SK-N-SH treated with all-trans-retinoic acid at 6 μM for 48 hours (cell line): ENCODE measurements around the gene TMEM151B.
A peak's percentile ranks its signal among the peaks of the same experiment; 100 is the strongest.

Source experiments
- ATAC-seq: fragments of 200-7000 bp; cut with Tn5 transposase; 3 replicates; pipeline ENCODE4 v1.9.1; 2020; ENCODE audit warnings: mild to moderate bottlenecking, moderate library complexity
- ARNTL ChIP-seq: fragments of 450-650 bp; formaldehyde crosslinking; IDR thresholded peaks from 2 replicates; pipeline ENCODE4 v1.5.0; 2020; ENCODE audit warnings: low read depth, mild to moderate bottlenecking, moderate library complexity, borderline replicate concordance
- BACH2 ChIP-seq: fragments of 250-450 bp; sonication (Bioruptor Pico); IDR thresholded peaks from 2 replicates; pipeline ENCODE4 v1.9.0; 2021; ENCODE audit warnings: mild to moderate bottlenecking, borderline replicate concordance
- CSDC2 ChIP-seq: fragments of 250-450 bp; sonication (Bioruptor Pico); IDR thresholded peaks from 2 replicates; pipeline ENCODE4 v1.5.0; 2020; ENCODE audit warnings: mild to moderate bottlenecking, moderate library complexity
- CSRNP3 ChIP-seq: fragments of 250-450 bp; sonication (Bioruptor Pico); IDR thresholded peaks from 2 replicates; pipeline ENCODE4 v1.5.1; 2021; ENCODE audit warnings: mild to moderate bottlenecking, moderate library complexity
- GLIS3 ChIP-seq: fragments of 250-450 bp; sonication (Bioruptor Pico); IDR thresholded peaks from 2 replicates; pipeline ENCODE4 v1.5.0; 2020; ENCODE audit warnings: mild to moderate bottlenecking, moderate library complexity
- ISL1 ChIP-seq: fragments of 250-450 bp; sonication (Bioruptor Pico); IDR thresholded peaks from 2 replicates; pipeline ENCODE4 v2.1.2; 2022; ENCODE audit warnings: mild to moderate bottlenecking, moderate library complexity
- OSR1 ChIP-seq: fragments of 250-450 bp; sonication (Bioruptor Pico); IDR thresholded peaks from 2 replicates; pipeline ENCODE4 v1.8.0; 2022; ENCODE audit warnings: moderate library complexity, mild to moderate bottlenecking, inconsistent platforms
- PATZ1 ChIP-seq: fragments of 250-450 bp; sonication (Bioruptor Pico); IDR thresholded peaks from 2 replicates; pipeline ENCODE4 v1.8.0; 2020; ENCODE audit warnings: mild to moderate bottlenecking, moderate library complexity, borderline replicate concordance
- POU6F1 ChIP-seq: fragments of 250-450 bp; sonication (Bioruptor Pico); IDR thresholded peaks from 2 replicates; pipeline ENCODE4 v1.8.0; 2021; ENCODE audit warnings: low read depth, mild to moderate bottlenecking, moderate library complexity, borderline replicate concordance
- PPARA ChIP-seq: fragments of 250-450 bp; sonication (Bioruptor Pico); IDR thresholded peaks from 2 replicates; pipeline ENCODE4 v1.5.0; 2020; ENCODE audit warnings: mild to moderate bottlenecking, borderline replicate concordance
- RARB ChIP-seq: fragments of 250-450 bp; sonication (Bioruptor Pico); IDR thresholded peaks from 2 replicates; pipeline ENCODE4 v1.8.0; 2021; ENCODE audit warnings: mild to moderate bottlenecking, moderate library complexity
- TCF4 ChIP-seq: fragments of 250-450 bp; sonication (Bioruptor Pico); IDR thresholded peaks from 2 replicates; pipeline ENCODE4 v1.8.0; 2021; ENCODE audit warnings: mild to moderate bottlenecking, moderate library complexity, borderline replicate concordance
- TOX ChIP-seq: fragments of 250-450 bp; sonication (Bioruptor Pico); IDR thresholded peaks from 2 replicates; pipeline ENCODE4 v1.8.0; 2021; ENCODE audit warnings: mild to moderate bottlenecking, moderate library complexity, borderline replicate concordance
- TSHZ2 ChIP-seq: fragments of 250-450 bp; sonication (Bioruptor Pico); IDR thresholded peaks from 2 replicates; pipeline ENCODE4 v1.5.0; 2020; ENCODE audit warnings: mild to moderate bottlenecking, moderate library complexity
- ZFP3 ChIP-seq: fragments of 250-450 bp; sonication (Bioruptor Pico); IDR thresholded peaks from 2 replicates; pipeline ENCODE4 v1.5.0; 2020; ENCODE audit warnings: mild to moderate bottlenecking, moderate library complexity
- ZFP30 ChIP-seq: fragments of 450-650 bp; formaldehyde crosslinking; IDR thresholded peaks from 2 replicates; pipeline ENCODE4 v1.5.0; 2022; ENCODE audit warnings: mild to moderate bottlenecking, moderate library complexity
- ZNF8 ChIP-seq: fragments of 450-650 bp; formaldehyde crosslinking; IDR thresholded peaks from 2 replicates; pipeline ENCODE4 v1.5.0; 2020; ENCODE audit warnings: mild to moderate bottlenecking, moderate library complexity

The TMEM151B gene

GRCh38 chr6:44265007-44265721 is 5.1 kb upstream of the TMEM151B start, which contains the start of gene NFKBIE:
Gene NFKBIE, minus strand, starts transcription at chr6:44265551. Its CDS starts 205 bp downstream, at chr6:44265346.
- ATAC-seq, result peak; percentile 81
- TF ChIP-seq PATZ1 (peak; percentile 61; the same call in 1 of the 2 replicates), POU6F1 (no peak)

- no peak for ATAC-seq
- TF ChIP-seq ZNF8 (CRISPR knock-in tag) (no peak), OSR1 (CRISPR knock-in tag) (no peak), CSDC2 (CRISPR knock-in tag) (no peak), ZFP3 (CRISPR knock-in tag) (no peak), TOX (CRISPR knock-in tag) (no peak), CSRNP3 (CRISPR knock-in tag) (no peak), ZFP30 (no peak), TSHZ2 (CRISPR knock-in tag) (no peak), RARB (CRISPR knock-in tag) (no peak), ARNTL (CRISPR knock-in tag) (no peak), BACH2 (CRISPR knock-in tag) (no peak), TCF4 (CRISPR knock-in tag) (no peak), GLIS3 (no peak), PATZ1 (no peak), PPARA (CRISPR knock-in tag) (no peak), ISL1 (CRISPR knock-in tag) (no peak)
- TF ChIP-seq, all 23 proteins: peak for 0
Measured at GRCh38 chr6:44265722-44266233, 4.5 kb upstream of the TMEM151B start.

GRCh38 chr6:44266347-44266746 is 3.9 kb upstream of the TMEM151B start:
- no peak for ATAC-seq
- TF ChIP-seq TSHZ2 (CRISPR knock-in tag) (no peak), ZFP3 (CRISPR knock-in tag) (no peak), TOX (CRISPR knock-in tag) (no peak), ISL1 (CRISPR knock-in tag) (no peak)
